ENCODE measurements around the gene IGHMBP2. TPM values are rescaled to one million over a fixed set of nuclear protein-coding genes. Genes with fewer than 3 reads are reported as not detected.
"Not testable (repeated sequence)": the region's sequence is repeated elsewhere in the genome, so short reads cannot be mapped to it uniquely, and the experiment has no call there.

The IGHMBP2 gene
- 8.1 TPM for polyA plus RNA-seq (2013, experiment 1 of 2; ENCODE audit: insufficient read length)
- 8.1 TPM for polyA plus RNA-seq (2013, experiment 2 of 2; ENCODE audit: insufficient read length)

DNA sequence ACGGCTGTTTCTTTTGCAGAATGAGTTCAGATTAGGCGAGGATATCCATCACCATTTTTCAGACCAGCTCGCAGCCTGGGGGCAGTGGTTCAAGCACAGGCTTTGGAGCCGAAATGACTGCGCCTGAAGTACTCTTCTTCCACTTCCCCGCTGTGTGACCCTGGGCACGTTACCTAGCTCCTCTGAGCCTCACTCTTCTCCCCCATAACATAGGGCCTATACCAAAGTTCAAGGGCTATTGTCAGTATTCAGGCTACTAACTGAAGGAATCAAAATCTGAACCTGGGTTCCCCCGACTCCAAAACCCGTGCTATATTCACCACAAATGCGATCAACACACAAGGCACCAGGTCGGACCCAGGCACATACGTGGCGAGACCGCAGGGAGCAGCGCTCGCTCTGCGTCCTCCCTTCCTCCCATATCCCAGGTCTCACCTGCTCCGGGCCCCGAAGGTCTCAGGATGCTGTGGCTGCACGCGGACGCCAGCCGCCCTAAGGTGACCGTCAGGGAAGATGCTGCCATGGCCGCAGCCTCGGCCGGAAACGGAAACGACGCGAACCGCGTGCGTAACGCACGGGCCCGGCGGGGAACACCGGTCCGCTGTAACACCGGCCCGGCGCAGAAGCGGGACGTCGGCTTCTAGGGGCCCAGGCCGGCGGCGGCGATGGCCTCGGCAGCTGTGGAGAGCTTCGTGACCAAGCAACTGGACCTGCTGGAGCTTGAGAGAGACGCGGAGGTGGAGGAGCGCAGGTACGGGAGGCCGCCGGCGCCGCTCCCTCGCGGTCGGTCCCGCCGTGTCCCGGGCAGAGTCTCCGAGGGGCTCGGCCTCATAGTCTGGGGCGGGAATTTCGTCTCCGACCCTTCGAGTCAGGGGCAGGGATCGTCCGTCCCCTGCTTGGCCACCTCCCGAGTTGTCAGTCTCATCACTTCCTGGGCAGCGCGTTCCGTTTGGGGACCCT is at the start of gene IGHMBP2, which contains the start of gene MRPL21:
IGHMBP2 (plus strand) TSS at position 604 of the 960 bp plus-strand sequence; CDS start at position 666, 62 bp downstream.
MRPL21 (minus strand) TSS at position 545 of the 960 bp plus-strand sequence; CDS start at position 523, 22 bp downstream.
- DNase-seq, result peak; percentile 79

DNA sequence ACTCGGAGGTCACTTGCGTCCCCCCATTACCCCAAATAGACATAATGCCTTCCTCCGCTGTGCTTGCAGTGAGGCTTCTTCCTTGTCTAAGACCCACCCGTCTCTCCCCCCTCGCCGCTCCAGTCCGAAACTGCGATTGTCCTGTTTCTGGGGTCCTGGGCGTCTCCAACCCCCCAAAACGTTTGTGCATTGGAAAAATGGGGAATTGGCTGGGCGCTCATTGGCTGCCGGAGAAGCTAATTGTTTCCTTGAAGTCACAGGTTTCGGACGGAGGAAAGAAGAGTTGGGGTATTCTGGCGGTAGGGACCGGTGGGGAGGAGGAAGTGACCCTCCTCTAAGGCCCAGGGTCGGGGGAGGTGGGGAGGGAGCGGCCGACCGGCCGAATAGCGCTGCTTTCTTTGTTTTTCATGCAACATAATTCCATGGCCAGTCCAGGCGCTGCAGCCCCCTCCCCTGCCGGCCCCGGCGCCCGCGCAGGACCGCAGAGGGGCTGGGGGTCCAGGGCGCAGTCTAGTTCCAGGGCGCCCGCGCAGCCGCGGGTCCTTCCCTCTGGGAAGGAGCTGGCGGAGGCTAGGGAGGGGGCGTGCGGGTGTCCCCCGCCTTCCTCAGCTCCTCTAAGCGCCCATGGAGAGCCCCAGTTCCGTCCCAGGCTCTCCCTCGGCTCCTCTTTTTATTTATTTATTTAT is 49.3 kb upstream of the IGHMBP2 start:
- no peak for DNase-seq

DNA sequence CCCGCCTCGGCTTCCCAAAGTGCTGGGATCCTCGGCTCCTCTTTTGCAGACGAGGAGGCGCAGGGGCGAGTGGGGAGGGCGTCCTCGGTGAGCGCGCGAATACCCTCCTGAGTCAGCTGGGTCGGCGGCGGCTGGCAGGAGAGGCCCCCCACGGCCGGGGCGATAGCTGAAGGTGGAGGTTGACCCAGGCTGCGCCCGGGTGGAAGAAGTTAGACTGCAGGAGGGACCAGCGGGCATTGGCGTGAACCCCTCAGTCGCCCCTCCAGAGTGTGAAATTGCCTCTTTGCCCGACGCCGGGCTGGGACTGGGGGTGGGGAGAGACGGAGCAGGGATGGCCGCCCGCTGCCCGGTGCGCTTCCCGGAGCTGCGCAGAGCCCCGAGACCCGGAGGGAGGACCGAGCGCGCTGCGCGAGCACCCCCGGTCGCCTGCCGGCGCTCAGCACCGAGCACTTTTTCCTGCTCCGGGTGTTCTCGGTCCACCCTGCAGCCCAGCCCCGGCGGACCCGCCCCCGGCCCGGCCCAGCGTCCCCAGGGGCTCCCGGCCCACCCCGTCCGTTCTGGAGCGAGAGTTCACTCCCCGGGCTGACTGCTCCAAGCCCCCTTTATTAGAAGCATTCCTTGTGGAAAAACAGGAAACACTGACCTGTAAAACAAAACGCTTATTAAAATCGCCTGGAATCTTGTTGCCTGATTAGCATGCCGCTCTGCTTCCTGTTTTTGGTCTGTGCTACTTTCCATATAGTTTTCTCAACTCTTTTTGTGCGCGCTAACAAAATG is 48.3 kb upstream of the IGHMBP2 start:
- DNase-seq, result no peak

DNA sequence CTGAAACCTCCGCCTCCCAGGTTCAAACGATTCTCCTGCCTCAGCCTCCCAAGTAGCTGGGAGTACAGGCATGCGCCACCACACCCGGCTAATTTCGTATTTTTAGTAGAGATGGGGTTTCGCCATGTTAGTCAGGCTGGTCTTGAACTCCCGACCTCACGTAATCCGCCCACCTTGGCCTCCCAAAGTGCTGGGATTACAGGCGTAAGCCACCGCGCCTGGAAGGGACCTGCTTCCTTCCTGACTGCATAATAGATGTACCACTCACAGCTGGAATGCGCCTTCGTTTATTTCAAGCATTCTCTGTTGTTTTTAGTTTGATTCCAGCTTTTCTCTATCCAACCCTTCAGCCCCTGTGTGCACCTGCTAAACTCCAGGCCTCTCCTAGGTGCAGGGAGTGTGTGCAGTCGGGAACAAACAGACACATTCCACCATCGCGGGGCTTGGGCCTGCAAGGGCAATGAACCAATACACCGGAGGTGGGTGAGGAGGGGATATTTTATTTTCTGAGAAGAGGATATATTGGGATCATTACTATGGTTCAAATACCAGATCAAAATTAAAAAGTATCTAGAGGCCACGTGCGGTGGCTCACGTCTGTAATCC is 47.2 kb upstream of the IGHMBP2 start:
- not testable (repeated sequence) for DNase-seq

DNA sequence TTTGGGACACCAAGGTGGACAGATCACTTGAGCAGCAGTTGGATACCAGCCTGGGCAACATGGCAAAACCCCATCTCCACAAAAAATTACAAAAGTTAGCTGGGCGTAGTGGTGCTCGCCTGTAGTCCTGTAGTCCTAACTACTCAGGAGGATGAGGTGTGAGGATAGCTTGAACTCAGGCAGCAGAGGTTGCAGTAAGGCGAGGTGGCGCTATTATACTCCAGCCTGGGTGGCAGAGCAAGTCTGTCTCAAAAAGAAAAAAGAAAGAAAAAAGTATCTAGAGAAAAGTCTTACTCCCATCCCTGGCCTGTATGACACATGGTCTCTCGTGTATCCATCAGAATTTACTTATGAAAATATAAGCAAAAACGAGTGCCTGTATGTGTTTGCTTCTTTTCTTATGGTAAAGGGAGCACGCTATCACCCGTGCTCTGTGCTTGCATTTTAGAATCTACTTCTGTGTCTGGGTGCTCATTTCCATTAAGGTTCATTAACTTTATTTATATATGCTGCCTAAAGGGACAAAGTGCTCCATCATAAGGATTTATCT is 46.6 kb upstream of the IGHMBP2 start:
- DNase-seq, result no peak

DNA sequence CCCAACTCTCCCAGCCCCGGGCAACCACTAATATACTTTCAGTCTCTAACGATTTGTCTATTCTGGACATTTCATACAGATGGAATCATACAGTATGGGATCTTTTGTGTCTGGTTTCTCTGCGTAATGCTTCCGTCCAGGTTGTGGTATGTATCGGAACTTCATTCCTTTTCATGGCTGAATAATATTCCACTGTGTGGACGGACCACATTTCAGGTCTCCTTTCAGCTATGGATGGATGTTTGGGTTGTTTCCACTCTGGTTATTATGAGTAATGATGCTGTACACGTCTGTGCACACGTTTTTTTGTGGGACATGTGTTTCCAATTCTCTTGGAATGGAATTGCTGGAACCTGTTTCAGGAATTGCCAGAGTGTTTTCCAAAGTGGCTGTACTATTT is 44.6 kb upstream of the IGHMBP2 start:
- DNase-seq, result no peak

DNA sequence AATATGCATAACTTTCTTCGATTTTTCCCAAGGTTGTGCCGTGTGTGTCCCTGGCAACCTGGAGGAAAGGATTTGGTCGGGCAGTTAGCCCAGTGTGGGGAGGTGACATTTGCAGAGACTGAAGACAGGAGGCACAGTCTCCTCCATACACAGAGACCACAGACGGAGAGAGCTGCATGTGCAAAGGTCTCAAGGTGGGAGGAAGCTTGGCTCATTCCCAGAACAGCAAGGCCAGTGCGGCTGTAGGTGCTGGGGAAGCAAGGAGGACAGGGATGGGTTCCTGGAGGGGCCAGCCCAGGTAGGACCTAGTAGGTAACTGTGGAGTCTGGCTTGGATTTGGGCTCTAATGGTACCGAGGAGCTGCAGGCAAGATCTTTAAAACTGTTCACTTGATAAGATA is 41.3 kb upstream of the IGHMBP2 start:
- no peak for DNase-seq

DNA sequence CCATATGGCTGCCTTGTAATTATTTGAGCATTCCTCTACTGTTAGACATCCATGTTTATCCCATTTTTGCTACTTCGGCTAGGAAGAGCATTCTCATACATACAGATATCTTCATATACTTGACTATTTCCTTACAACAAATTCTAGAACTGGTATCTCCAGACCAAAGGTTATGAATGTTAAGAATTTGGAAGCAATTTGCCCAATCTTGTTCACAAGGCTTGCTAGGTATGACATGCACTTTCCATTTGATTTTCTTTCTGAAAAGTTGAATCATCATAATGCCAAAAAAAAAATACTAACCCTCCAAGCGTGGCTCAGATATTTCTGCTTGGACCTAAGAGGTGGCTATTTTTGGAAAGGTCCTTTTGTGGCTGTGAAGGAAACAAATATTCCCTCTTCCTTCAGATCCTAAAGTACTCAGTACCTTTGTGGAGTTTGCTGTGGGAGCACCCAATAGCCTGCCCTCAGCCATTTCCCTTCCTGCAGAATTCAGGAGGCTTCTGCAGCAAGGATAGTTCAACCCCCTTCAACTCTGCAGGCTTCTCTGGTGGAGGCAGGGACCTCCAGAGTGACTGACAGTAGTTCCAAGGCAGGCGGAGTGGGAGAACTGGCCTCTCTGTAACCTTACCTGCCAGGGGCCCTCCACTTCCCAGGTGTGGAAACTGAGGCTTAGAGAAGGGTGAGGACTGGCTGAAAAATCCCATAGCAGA is 40.0 kb upstream of the IGHMBP2 start:
- no peak for DNase-seq

DNA sequence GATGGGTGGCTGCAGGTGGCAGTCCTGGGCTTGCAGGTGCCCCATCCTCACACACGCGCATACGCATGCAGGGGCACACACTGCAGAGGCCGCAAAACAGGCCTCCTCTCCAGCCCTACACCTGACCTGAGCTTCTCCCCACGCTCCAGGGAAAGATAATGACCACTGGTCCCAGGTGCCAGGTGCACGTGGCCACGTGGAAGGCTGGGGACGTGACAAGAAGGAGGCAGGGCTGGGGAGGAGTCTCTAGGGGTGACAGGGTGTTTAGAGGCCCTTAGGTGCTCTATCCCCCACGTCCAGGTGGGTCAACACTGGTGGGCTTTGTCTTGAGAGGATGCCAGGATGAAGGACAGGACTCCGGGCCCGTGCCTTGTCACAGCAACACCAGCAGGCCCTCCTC is 38.5 kb upstream of the IGHMBP2 start:
- DNase-seq, result no peak

DNA sequence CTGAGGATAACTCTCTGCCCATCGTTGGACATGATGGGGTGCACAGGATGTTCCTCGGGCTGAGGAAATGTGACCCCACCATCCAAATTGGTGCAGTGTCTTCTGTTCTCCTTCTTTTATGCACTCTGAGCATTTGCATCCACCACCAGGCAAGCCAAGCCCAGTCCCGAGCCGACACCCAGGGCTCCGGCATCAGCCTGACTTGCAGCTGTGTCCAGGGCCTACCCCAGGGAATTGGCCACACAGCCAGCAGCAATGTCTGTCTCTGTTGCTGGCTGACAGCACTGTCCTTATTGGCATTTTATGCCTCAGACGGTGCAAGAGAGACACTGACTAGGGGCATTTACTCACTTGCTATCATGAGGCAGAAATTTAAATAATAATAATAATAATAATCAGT is 36.6 kb upstream of the IGHMBP2 start:
- no peak for DNase-seq

DNA sequence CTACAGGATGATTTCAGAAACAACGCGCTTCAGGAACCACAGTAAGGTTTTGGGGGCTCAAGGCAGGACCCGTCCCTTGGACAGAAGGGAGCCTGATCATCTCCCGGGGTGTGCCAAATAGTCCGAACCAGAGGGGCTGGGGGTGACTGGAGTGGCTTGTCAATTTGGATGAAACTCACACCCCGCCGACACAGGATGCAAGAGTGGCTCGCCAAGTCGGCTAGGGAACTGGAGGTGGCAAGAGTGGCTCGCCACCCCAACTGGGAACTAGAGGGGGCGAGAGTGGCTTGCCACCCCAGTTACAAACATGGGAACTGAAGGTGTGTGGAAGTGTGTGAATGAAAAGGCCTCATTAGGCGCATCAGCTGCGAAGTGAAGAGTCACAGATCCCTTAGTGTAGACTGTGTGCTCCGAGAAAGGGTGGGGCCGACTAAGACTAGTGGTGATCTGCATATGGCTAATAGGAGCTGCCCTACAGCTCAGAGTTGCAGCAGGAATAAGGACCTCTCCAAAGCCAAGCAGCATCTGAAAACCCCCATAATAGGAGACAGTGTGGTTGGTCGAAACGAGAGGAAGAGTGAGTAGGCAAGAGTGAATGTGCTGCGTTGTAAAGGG is 35.4 kb upstream of the IGHMBP2 start:
- DNase-seq, result no peak

DNA sequence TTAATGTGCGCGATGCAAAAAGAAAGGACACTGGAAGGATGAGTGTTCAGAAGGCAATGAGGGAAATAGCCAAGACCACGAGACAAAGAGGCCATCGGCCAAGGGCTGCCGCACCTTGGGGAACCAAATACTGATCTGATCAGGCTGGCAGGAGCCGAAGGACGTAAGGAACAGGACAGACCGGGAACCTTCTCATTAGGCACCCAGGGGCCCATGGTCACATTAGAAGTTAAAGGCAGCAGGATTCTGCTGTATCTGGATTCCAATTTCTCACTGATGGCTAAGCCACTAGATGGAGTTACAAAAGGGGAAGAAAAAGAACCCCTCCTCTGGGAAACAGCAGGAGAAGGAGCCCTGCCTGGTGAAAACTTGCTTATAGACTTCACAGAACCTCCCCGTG is 33.2 kb upstream of the IGHMBP2 start:
- no peak for DNase-seq

DNA sequence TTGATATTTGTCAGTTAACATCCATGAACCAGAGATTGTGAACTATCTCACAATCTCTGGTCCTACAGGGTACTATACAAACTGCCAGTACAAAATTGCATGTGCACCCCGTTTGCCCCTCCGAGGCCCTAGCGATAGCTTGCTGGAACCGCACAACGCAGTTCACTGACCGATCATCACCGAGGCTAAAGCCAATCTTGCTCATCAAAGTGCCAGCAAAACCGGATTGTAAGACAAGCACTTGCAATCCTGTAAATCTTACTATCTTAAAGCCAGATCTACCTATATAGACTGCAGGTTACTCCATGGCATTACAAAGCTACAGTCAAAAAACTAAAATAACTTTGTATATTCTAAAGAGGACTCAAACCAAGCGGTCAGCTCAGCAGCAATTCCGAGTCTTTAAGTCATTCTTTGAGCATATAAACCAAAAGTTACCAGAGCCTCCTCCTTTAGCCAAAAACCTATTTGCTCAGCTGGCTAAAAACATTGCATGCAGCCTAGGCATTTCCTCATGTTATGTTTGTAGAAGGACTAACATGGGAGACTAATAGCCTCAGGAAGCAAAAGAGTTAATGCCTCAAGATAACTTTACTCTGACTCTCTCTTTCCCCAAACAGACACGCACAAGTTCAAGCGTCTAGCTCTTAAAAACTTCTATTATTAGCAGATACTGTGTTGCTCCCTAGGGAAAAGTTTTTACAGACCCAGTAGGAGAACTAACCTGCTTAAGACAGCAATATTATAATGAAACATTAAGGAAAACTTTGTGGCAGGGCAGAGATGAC is 31.3 kb upstream of the IGHMBP2 start:
- peak; percentile 28 for DNase-seq

DNA sequence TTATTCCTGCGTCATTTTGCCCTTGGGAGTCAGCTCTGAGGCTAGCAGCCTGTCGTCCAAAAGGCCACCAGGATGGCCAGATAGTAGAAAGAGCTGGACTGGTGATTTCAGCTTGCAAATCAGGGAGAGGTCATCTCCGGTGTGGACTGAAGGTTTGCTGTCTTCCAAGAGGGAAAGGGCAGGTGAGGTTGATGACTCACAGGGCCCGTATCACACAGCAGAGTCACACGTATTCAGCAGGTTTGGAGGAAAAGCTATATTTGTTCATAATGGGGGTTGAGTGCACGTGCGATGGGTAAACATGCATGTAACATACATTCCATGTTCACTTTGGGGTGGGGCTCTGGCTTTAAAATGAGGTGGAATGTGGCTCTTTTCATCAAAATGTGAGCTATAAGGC is 25.7 kb upstream of the IGHMBP2 start:
- no peak for DNase-seq

DNA sequence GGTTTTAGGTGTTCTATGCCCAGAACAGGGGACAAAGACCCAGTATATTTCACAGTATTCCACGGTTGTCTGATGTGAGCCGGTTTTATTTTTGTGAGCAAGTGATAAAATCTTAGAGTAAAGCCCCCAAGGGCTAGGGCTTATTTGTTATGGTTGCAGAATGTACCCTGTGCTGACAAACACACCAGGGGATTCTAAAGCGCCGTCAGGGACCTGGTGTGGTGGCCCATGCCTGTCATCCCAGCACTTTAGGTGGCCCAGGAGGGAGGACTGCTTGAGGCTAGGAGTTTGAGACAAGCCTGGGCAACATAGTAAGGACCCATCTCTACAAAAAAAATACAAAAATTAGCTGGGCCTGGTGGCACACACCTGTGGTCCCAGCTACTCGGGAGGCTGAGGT is 22.8 kb upstream of the IGHMBP2 start:
- no peak for DNase-seq

DNA sequence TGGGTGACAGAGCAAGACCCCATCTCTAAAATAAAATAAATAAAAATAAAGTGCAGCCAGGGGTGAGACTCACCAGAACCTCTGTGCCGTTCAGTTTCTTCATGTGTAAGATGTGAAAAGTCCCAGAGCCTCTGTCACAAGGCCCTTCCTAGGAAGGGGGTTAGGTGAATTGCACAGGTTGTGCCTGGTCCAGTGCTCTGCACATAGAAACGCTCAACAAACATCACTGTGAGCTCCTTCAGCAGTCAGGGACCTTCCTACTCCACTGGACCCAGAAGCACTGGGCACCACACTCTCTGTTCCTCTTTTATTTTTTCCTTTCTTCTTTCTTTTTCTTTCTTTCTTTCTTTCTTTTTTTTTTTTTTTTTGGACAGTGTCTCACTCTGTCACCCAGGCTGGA is 22.4 kb upstream of the IGHMBP2 start:
- DNase-seq, result no peak

DNA sequence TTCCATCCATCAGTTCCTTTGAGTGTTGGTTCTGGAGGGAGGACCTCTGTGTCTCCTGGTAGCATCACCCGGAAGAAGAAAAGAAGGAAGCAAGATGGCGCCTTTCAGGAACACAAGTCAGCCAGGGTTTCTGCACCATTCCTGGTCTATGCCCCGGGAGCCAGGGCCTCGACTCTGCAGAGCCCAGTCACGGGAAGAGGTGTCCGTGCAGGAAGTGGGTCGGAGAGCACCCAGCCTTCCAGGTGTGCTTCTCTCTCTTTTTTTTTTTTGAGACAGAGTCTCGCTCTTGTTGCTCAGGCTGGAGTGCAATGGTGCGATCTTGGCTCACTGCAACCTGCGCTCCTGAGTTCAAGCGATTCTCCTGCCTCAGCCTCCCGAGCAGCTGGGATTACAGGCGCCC is 21.3 kb upstream of the IGHMBP2 start:
- DNase-seq, result no peak

DNA sequence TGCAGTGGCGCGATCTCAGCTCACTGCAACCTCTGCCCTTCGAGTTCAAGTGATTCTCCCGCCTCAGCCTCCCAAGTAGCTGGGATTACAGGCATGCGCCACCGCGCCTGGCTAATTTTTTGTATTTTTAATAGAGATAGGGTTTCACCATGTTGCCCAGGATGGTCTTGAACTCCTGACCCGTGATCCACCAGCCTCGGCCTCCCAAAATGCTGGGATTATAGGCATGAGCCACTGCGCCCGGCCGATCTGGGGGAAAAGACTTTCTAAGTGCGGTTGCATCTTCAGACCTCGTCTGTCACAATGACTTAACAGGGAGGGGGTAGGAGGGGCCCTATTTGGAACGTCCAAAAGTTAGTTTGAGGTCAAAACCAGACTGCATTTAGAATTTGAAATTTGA is 18.9 kb upstream of the IGHMBP2 start:
- DNase-seq, result not testable (repeated sequence)

DNA sequence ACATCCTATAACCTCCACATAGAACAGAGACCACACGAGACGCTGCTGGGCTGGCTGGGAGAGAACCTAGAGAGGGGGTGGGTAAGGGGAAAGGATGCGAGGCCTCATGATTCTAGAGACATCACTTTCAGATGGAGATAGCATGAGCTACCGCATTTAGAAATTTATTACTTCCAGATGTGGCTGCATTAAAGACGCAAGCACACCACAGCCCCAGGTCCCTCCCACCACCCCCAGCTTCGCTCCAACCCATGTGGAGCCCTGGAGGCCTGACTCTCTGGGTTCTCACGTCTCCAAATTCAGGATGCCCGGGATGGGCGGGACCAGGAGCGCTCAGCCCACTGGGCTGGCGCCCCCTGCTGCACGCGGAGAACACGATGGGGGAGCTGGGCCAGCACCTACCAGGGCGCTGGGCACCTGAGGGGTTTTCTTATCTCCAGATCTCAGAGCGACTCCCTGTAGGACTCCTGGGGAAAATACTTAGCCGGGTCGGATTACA is 13.7 kb upstream of the IGHMBP2 start:
- DNase-seq, result peak; percentile 99

All from fibroblast of skin of abdomen (primary cell).